ENCODE results near the gene VANGL2. TPM values are rescaled to one million over a fixed set of nuclear protein-coding genes. Genes with fewer than 3 reads are reported as not detected.

VANGL2 gene
- total RNA-seq, 4 donors from 2014 or later: 0.20 to 3.7 (median 2.7) TPM

- WGBS, 2 donors (ENCODE audit: low coverage in 1 of 2): 6% methylated on average over 2 of the region's 2 CpGs; no CpG with 5 or more reads in 1 of the 2 donors
These were observed 28.8 kb downstream of the VANGL2 start for GRCh38 chr1:160429125-160429561.

GRCh38 chr1:160429702-160430535 lies 29.6 kb downstream of the VANGL2 start:
- H3K9me3 ChIP-seq: no peaks in the 10 kb centered on the region
- peak overlapping the region; percentile 22 to 66 (median 56) for H3K27ac ChIP-seq
- WGBS, 2 donors (ENCODE audit: low coverage in 1 of 2): 55 to 56% methylated on average over 2 of the region's 2 CpGs
- no peak for DNase-seq
- peaks cover 0 to 32% (median 7%) of the 10 kb centered on the region in 4 donors for H3K4me1 ChIP-seq
- TF ChIP-seq POLR2A (IDR thresholded peaks at IDR 0.05) (no peak), POLR2AphosphoS5 (IDR thresholded peaks at IDR 0.05) (no peak), EP300 (IDR thresholded peaks at IDR 0.05; ENCODE audit: low read depth) (no peak), CTCF (IDR thresholded peaks at IDR 0.05) (no peak)
- intact Hi-C loops (cut with DNase I; ENCODE audit: low total_unique reads): no loop called here
- H3K36me3 ChIP-seq: no peaks in the 10 kb centered on the region
- in situ Hi-C loops (cut with MboI; ENCODE audit: low pct_ligation_motif_present in 1 of 4, low pct_unique_long_range_greater_than_20kb in 1 of 4, low sequenced_read_pairs in 3 of 4): loop anchor here (5.0 to 25.0 kb wide), 4 partner anchors 115 to 182 kb away; no protein-coding TSS in a partner anchor
- no peaks in the 10 kb centered on the region for H3K27me3 ChIP-seq
- no peak overlapping the region for H3K4me3 ChIP-seq

More at GRCh38 chr1:160429125-160429561, 28.8 kb downstream of the VANGL2 start:
- Histone ChIP-seq H3K36me3 (no peaks in the 10 kb centered on the region), H3K4me1 (peaks cover 0 to 32% (median 7%) of the 10 kb centered on the region in 4 donors), H3K27me3 (no peaks in the 10 kb centered on the region), H3K4me3 (no peak overlapping the region), H3K27ac (peak overlapping the region; percentile 22 to 66 (median 56)), H3K9me3 (no peaks in the 10 kb centered on the region)
- intact Hi-C loops (cut with DNase I; ENCODE audit: low total_unique reads) (no loop called here), in situ Hi-C loops (cut with MboI; ENCODE audit: low pct_ligation_motif_present in 1 of 4, low pct_unique_long_range_greater_than_20kb in 1 of 4, low sequenced_read_pairs in 3 of 4) (loop anchor here (5.0 to 25.0 kb wide), 3 partner anchors 176 to 183 kb away; no protein-coding TSS in a partner anchor)
- DNase-seq: peak; percentile 32
- TF ChIP-seq POLR2A (IDR thresholded peaks at IDR 0.05): no peak
- no peak for TF ChIP-seq CTCF (IDR thresholded peaks at IDR 0.05)

- H3K4me3 ChIP-seq: no peak overlapping the region
- no peak for DNase-seq
- H3K27ac ChIP-seq: no peak overlapping the region
- intact Hi-C loops (cut with DNase I; ENCODE audit: low total_unique reads): no loop called here
- no peaks in the 10 kb centered on the region for H3K27me3 ChIP-seq
- peaks cover 0 to 32% (median 7%) of the 10 kb centered on the region in 4 donors for H3K4me1 ChIP-seq
- TF ChIP-seq EP300 (IDR thresholded peaks at IDR 0.05; ENCODE audit: low read depth): no peak
- WGBS, 2 donors (ENCODE audit: low coverage in 1 of 2): 85 to 86% methylated on average over 1 to 5 of the region's 5 CpGs
- in situ Hi-C loops (cut with MboI; ENCODE audit: low pct_ligation_motif_present in 1 of 4, low pct_unique_long_range_greater_than_20kb in 1 of 4, low sequenced_read_pairs in 3 of 4): loop anchor here in 2 of 4 donors (10.0 to 25.0 kb wide), 2 partner anchors 114 to 181 kb away; no protein-coding TSS in a partner anchor
- H3K9me3 ChIP-seq: no peaks in the 10 kb centered on the region
- H3K36me3 ChIP-seq: no peaks in the 10 kb centered on the region
These were observed 30.6 kb downstream of the VANGL2 start for GRCh38 chr1:160431006-160431405.

DNA sequence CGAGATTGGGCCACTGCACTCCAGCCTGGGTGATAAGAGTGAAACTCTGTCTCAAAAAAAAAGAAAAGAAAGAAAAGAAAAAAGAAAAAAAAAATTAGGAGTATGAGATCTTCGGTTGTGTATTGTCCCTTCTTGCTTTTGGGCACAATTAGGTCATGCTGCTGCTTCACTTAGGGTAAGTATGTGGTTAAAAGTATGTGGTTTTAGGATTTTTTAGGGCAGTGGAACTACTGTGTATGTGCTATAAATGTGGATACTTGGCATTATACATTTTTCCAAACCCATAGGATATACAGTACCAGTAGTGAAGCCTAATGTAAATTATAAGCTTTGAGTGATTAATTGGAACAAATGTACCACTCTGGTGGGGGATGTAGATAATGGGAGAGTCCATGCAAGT lies 31.2 kb downstream of the VANGL2 start:
- H3K4me3 ChIP-seq: no peak overlapping the region
- no peaks in the 10 kb centered on the region for H3K9me3 ChIP-seq
- H3K27me3 ChIP-seq: no peaks in the 10 kb centered on the region
- no peaks in the 10 kb centered on the region for H3K36me3 ChIP-seq
- no peak for DNase-seq
- 83% methylated on average over 2 of the region's 2 CpGs for WGBS, 2 donors (ENCODE audit: low coverage in 1 of 2)
- H3K27ac ChIP-seq: no peak overlapping the region
- H3K4me1 ChIP-seq: peaks cover 0 to 32% (median 7%) of the 10 kb centered on the region in 4 donors
- no peak for TF ChIP-seq POLR2A (IDR thresholded peaks at IDR 0.05)
- TF ChIP-seq POLR2AphosphoS5 (IDR thresholded peaks at IDR 0.05): no peak
- TF ChIP-seq CTCF (IDR thresholded peaks at IDR 0.05): no peak
- no peak for TF ChIP-seq EP300 (IDR thresholded peaks at IDR 0.05; ENCODE audit: low read depth)
- intact Hi-C loops (cut with DNase I; ENCODE audit: low total_unique reads) (no loop called here), in situ Hi-C loops (cut with MboI; ENCODE audit: low pct_ligation_motif_present in 1 of 4, low pct_unique_long_range_greater_than_20kb in 1 of 4, low sequenced_read_pairs in 3 of 4) (loop anchor here in 2 of 4 donors (10.0 to 25.0 kb wide), 2 partner anchors 113 to 181 kb away; no protein-coding TSS in a partner anchor)

Data from transverse colon (tissue), 4 donors.